Right atrium auricular region (tissue), 2 donors: ENCODE results near the gene IL17A. TPM values are rescaled to one million over a fixed set of nuclear protein-coding genes. Genes with fewer than 3 reads are reported as not detected.

Experiments
- DNase-seq: peaks from one replicate; pipeline ENCODE4 v3.0.0-alpha.2; 2019; ENCODE audit warnings: low spot score
- H3K27ac ChIP-seq, 2 donors: fragments of 200-600 bp; sonication (generic); 1 replicate in 1 of 2; 2 replicates in 1 of 2; pipeline ENCODE4 v1.5.1; 2016 to 2019
- H3K27me3 ChIP-seq, 2 donors: fragments of 200-600 bp; sonication (generic); one replicate each; pipeline versions ENCODE4 v1.5.1 to v1.6.0; 2017 to 2019
- H3K36me3 ChIP-seq: fragments of 200-600 bp; sonication (generic); one replicate; pipeline ENCODE4 v1.5.1; 2016
- H3K4me1 ChIP-seq, 2 donors: fragments of 200-600 bp; sonication (generic); one replicate each; pipeline versions ENCODE4 v1.5.1 to v1.6.0; 2017 to 2019
- H3K4me3 ChIP-seq, 2 donors: fragments of 200-600 bp; sonication (generic); 1 replicate in 1 of 2; 2 replicates in 1 of 2; pipeline ENCODE4 v1.5.1; 2017 to 2019; ENCODE audit warnings: mild to moderate bottlenecking in 1 of 2, moderate library complexity in 1 of 2
- H3K9me3 ChIP-seq, 2 donors: fragments of 200-600 bp; sonication (generic); one replicate each; pipeline ENCODE4 v1.5.1; 2019
- CTCF ChIP-seq, 2 donors: fragments of 200-600 bp; sonication (generic); IDR thresholded peaks; one replicate each; pipeline ENCODE4 v1.5.1; 2019; ENCODE audit warnings: antibody characterized with exemption in 2 of 2
- total RNA-seq, 2 donors: library from RNA; depleted of rRNA; stranded (reverse); fragments of >200 nt; gene quantifications; one replicate each; pipeline ENCODE4 v1.1.0, GENCODE V29; 2016

The IL17A gene
- total RNA-seq, 2 donors from 2014 or later: not detected

DNA sequence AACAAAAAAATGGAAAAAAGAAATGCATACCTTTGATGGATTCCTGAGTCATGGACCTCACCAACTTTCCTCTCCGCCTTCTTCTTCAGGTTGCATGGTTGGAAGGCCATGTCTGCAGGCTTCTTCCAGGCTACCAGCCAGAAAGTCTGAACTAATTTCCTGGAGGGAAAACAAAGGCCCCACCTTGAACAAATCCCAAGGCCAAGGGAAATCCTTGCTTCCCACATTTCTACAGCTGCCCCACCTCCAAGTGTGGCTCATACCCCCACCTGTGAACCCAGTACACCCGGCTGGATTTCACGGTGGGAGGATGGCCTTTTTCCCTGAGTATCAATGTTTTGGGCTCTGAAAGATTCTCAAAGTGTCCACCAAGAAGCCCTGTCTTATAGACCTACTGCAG lies 22.4 kb downstream of the IL17A start:
- no peaks in the 10 kb centered on the region for H3K36me3 ChIP-seq
- no peaks in the 10 kb centered on the region for H3K27me3 ChIP-seq
- H3K27ac ChIP-seq: no peak overlapping the region
- H3K4me1 ChIP-seq: no peaks in the 10 kb centered on the region
- no peak overlapping the region for H3K4me3 ChIP-seq
- DNase-seq: no peak
- TF ChIP-seq CTCF (IDR thresholded peaks at IDR 0.05): no peak
- no peaks in the 10 kb centered on the region for H3K9me3 ChIP-seq

DNA sequence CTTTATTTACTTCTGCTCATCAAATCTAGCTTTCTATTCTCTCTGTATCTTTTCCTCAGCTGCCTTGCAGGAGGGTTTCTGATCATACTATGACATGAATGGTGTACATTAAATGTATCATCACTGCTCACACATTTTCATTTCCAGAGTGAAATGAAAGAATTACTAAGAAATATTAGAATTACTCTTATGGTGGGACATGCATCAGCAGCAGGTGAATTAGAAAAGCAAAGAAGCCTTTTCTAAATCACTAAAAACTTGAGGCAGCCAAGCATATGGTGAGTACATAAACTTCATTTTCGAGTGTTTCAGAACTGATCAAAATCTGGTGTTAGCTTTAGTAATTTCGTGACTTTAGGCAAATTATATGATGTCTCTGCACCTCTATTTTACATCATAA lies 23.6 kb downstream of the IL17A start:
- H3K27me3 ChIP-seq: no peaks in the 10 kb centered on the region
- H3K9me3 ChIP-seq: no peaks in the 10 kb centered on the region
- no peak overlapping the region for H3K4me3 ChIP-seq
- no peak overlapping the region for H3K27ac ChIP-seq
- no peak for DNase-seq
- TF ChIP-seq CTCF (IDR thresholded peaks at IDR 0.05): no peak
- H3K4me1 ChIP-seq: no peaks in the 10 kb centered on the region
- no peaks in the 10 kb centered on the region for H3K36me3 ChIP-seq

GRCh38 chr6:52210227-52210626 lies 24.1 kb downstream of the IL17A start:
- Histone ChIP-seq H3K27me3 (no peaks in the 10 kb centered on the region), H3K36me3 (no peaks in the 10 kb centered on the region), H3K4me1 (no peaks in the 10 kb centered on the region), H3K27ac (no peak overlapping the region), H3K4me3 (no peak overlapping the region), H3K9me3 (no peaks in the 10 kb centered on the region)
- no peak for TF ChIP-seq CTCF (IDR thresholded peaks at IDR 0.05)
- DNase-seq: no peak

DNA sequence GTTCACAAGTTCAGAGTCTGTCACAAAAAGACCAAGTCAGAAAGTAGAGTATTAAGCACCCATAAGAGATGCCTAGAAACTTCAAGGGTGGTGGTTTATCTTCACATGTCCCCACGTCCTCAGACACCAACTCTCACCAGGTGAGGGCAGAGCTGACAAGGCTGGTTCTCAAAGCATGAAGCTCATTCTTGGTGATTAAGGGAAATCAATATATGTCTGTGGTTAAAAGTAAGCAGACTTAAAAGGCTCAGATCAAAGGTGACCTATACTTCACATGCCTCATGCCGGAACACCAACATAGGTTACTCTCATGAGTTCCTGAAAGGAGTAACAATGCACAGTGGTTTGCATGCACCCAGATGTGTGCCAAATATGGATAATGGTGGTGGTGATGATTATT lies 27.0 kb downstream of the IL17A start:
- no peak for DNase-seq
- Histone ChIP-seq H3K27me3 (no peaks in the 10 kb centered on the region), H3K9me3 (no peaks in the 10 kb centered on the region), H3K4me3 (no peak overlapping the region), H3K4me1 (no peaks in the 10 kb centered on the region), H3K36me3 (no peaks in the 10 kb centered on the region), H3K27ac (no peak overlapping the region)
- no peak for TF ChIP-seq CTCF (IDR thresholded peaks at IDR 0.05)

DNA sequence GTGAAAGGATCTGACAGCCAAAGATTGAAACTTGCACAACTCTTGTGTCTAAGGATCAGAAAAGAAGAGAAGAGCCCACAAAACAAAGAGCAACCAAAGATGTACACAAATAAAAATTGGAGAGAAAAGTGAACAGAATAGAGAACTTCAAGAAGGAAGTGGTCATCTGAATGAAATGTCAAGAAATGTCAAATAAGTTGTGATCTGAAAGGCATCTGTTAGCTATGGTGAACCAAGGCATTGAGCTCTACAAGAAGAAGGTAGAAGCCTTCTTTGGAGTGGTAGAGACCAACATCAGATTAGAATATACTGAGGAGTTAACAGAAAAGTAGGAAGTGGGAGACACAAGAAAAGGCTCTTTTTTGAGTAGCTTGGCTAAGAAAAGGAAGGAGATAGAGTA lies 29.6 kb downstream of the IL17A start:
- TF ChIP-seq CTCF (IDR thresholded peaks at IDR 0.05): no peak
- H3K36me3 ChIP-seq: no peaks in the 10 kb centered on the region
- H3K27ac ChIP-seq: no peak overlapping the region
- H3K4me3 ChIP-seq: no peak overlapping the region
- no peaks in the 10 kb centered on the region for H3K4me1 ChIP-seq
- H3K9me3 ChIP-seq: no peaks in the 10 kb centered on the region
- no peaks in the 10 kb centered on the region for H3K27me3 ChIP-seq
- DNase-seq: no peak

DNA sequence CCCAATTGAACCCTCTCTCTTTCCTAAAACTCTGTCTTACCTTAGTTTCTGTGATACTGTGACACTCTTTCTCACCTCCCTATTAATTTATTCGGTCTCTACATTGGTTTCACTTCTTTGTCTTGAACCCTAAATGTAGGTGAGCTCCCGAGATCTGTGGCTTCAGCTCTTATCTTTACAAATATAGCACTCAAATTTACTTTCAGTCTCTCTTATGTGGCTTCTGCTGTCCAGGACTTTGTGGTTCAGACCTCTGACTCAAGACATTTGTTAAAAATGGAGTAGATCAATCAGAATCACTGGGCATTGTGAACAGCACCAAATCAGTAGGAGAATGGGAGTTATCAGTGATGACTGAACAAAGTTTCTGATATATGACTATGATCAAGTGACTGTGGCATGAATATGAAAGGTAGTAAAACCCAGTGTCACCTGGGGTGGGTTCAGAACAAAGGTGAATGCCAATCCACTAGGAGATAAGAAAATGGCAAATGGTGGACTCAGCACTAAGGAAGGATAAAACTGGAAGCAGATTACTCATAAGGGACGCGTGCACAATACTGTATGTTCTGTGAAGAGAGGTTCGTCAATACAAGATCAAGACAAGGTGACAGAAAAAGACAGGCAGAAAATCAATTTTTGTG lies 30.9 kb downstream of the IL17A start:
- Histone ChIP-seq H3K36me3 (no peaks in the 10 kb centered on the region), H3K27me3 (no peaks in the 10 kb centered on the region), H3K27ac (no peak overlapping the region), H3K4me1 (no peaks in the 10 kb centered on the region), H3K9me3 (no peaks in the 10 kb centered on the region), H3K4me3 (no peak overlapping the region)
- TF ChIP-seq CTCF (IDR thresholded peaks at IDR 0.05): no peak
- DNase-seq: no peak
